ENCODE measurements around the gene HTRA1. TPM values are rescaled to one million over a fixed set of nuclear protein-coding genes. Genes with fewer than 3 reads are reported as not detected.
A peak's percentile ranks its signal among the peaks of the same experiment; 100 is the strongest.

HTRA1 gene
- polyA plus RNA-seq (2013) = 135 and 141 TPM in 2 replicates

DNA sequence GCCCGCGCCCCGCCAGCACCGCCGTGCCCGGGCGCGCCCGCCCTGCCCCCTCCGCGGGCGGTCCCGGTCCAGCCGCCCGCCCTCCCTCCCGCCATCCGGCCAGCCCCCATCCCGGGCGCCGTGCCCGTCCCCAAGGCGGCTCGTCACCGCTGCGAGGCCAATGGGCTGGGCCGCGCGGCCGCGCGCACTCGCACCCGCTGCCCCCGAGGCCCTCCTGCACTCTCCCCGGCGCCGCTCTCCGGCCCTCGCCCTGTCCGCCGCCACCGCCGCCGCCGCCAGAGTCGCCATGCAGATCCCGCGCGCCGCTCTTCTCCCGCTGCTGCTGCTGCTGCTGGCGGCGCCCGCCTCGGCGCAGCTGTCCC, at the start of gene HTRA1:
Gene HTRA1, plus strand, starts transcription at position 187 of the 362 bp plus-strand sequence. Its CDS starts 100 bp downstream, at position 287.
- no CpG with 5 or more reads among the region's 56 CpGs for WGBS (ENCODE audit: extremely low coverage, insufficient coverage, insufficient read length)
- Histone ChIP-seq H2BK12ac (ENCODE audit: low read length) (peak within 1 kb of the TSS; percentile 46), H2BK120ac (ENCODE audit: insufficient read depth, low read length, poor library complexity) (peak within 1 kb of the TSS; percentile 52), H3K9me3 (ENCODE audit: insufficient read depth, low read depth, low read length) (peaks cover 10% of the 10 kb centered on the region), H3K27ac (ENCODE audit: low read depth, low read length) (no peak within 1 kb of the TSS), H2BK5ac (ENCODE audit: low read depth, low read length, poor library complexity) (peak within 1 kb of the TSS; percentile 19), H3K79me2 (ENCODE audit: control insufficient read depth, insufficient read depth, low read length, poor library complexity) (peaks cover 4% of the 10 kb centered on the region), H3K14ac (ENCODE audit: low read length) (peak within 1 kb of the TSS; percentile 80), H3K4me1 (ENCODE audit: control insufficient read depth in 1 of 2, insufficient read depth in 2 of 2, low read length in 2 of 2) (peaks cover 14 to 24% of the 10 kb centered on the region in 2 experiments), H3K4ac (ENCODE audit: low read depth, low read length) (peak within 1 kb of the TSS; percentile 28), H3K36me3 (ENCODE audit: control insufficient read depth in 1 of 2, insufficient read depth in 2 of 2, low read length in 2 of 2) (peaks cover 0 to 6% of the 10 kb centered on the region in 2 experiments), H3K23ac (ENCODE audit: low read length) (no peak within 1 kb of the TSS), H3K79me1 (ENCODE audit: low read length) (peaks cover 10% of the 10 kb centered on the region), H2AK5ac (ENCODE audit: low read length) (no peak within 1 kb of the TSS), H3K4me2 (ENCODE audit: low read length) (peak within 1 kb of the TSS; percentile 67), H3K4me3 (ENCODE audit: low read depth, low read length) (peak within 1 kb of the TSS; percentile 73), H3K9ac (ENCODE audit: low read length) (peak within 1 kb of the TSS; percentile 66), H4K8ac (ENCODE audit: low read depth, low read length) (peak within 1 kb of the TSS; percentile 78), H3K27me3 (ENCODE audit: insufficient read depth, low read length) (peaks cover 37% of the 10 kb centered on the region), H2AFZ (ENCODE audit: insufficient read depth, low read length, poor library complexity) (peak within 1 kb of the TSS; percentile 50), H3K18ac (ENCODE audit: low read length) (peak within 1 kb of the TSS; percentile 23), H4K91ac (ENCODE audit: low read depth, low read length) (peak within 1 kb of the TSS; percentile 84), H4K12ac (ENCODE audit: low read depth, low read length) (peak within 1 kb of the TSS; percentile 44)
- peak; percentile 45 to 68 for DNase-seq

DNA sequence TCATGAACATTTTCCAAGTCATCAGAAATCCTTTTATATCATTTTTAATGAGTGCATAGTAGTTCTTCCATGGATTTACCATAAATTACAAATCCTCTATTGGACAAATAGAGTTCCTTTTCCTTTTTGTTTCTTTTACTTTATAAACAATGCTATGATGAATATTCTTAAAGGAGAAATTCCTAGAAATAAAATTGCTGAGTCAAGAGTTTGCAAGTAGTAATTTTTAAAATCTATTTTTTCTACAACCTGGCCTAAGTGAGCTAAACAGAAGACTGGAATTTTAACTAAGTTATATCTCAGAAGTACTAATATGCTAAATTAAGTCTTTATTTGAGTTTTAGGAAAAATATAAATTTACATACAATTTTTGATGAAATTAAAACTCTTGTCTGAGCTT, 48.0 kb upstream of the HTRA1 start:
- Histone ChIP-seq H3K27ac (ENCODE audit: low read depth, low read length) (no peak overlapping the region), H3K36me3 (ENCODE audit: control insufficient read depth in 1 of 2, insufficient read depth in 2 of 2, low read length in 2 of 2) (peaks cover 0 to 4% of the 10 kb centered on the region in 2 experiments), H4K91ac (ENCODE audit: low read depth, low read length) (no peak overlapping the region), H3K14ac (ENCODE audit: low read length) (no peak overlapping the region), H3K79me1 (ENCODE audit: low read length) (no peaks in the 10 kb centered on the region), H3K9ac (ENCODE audit: low read length) (no peak overlapping the region), H4K8ac (ENCODE audit: low read depth, low read length) (no peak overlapping the region), H3K79me2 (ENCODE audit: control insufficient read depth, insufficient read depth, low read length, poor library complexity) (no peaks in the 10 kb centered on the region), H3K9me3 (ENCODE audit: insufficient read depth, low read depth, low read length) (no peaks in the 10 kb centered on the region), H3K4ac (ENCODE audit: low read depth, low read length) (no peak overlapping the region), H3K4me2 (ENCODE audit: low read length) (no peak overlapping the region), H3K4me1 (ENCODE audit: control insufficient read depth in 1 of 2, insufficient read depth in 2 of 2, low read length in 2 of 2) (no peaks in the 10 kb centered on the region), H3K27me3 (ENCODE audit: insufficient read depth, low read length) (no peaks in the 10 kb centered on the region), H2BK5ac (ENCODE audit: low read depth, low read length, poor library complexity) (no peak overlapping the region), H2AK5ac (ENCODE audit: low read length) (no peak overlapping the region), H3K23ac (ENCODE audit: low read length) (no peak overlapping the region), H3K18ac (ENCODE audit: low read length) (no peak overlapping the region), H2BK120ac (ENCODE audit: insufficient read depth, low read length, poor library complexity) (no peak overlapping the region), H3K4me3 (ENCODE audit: low read depth, low read length) (no peak overlapping the region), H4K12ac (ENCODE audit: low read depth, low read length) (no peak overlapping the region), H2BK12ac (ENCODE audit: low read length) (no peak overlapping the region), H2AFZ (ENCODE audit: insufficient read depth, low read length, poor library complexity) (no peak overlapping the region)
- DNase-seq = no peak

DNA sequence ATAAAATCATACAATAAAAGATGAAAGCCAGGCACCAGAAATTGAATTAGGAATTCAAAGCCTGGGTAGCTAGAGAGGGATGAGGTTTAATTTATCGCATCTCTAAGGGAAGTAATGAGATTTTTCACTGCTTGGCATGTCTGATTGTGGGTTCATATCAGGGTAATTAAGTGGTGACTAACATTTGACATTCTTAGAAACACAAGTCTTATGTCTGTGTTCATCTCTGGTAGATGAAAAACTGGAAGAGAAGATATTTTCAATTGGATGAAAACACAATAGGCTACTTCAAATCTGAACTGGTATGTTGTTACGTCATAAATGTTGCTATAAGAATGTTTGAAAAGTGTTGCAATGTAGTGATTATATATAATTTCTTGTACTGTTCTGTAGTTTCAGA, 43.7 kb upstream of the HTRA1 start:
- no CpG with 5 or more reads among the region's 2 CpGs for WGBS (ENCODE audit: extremely low coverage, insufficient coverage, insufficient read length)

DNA sequence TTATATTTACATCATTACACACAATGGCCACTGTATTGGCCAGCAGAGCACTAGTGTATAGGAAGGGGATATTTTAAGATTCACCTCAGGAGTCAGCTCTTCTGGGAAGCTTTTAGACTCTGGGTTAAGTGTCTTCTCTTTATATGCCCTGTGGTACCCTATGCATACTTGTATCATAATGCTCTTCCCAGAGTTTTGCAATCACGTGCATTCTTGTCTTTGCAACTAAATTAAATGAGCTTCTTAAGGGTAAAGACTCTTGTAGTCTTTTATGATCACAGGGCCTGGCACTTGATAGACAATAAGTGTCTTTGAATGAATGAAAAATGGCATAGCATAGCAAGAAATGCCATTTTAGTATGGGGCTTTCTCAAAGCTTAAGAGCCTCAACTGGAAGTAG, 42.3 kb upstream of the HTRA1 start:
- Histone ChIP-seq H3K4me3 (ENCODE audit: low read depth, low read length) (no peak overlapping the region), H2BK5ac (ENCODE audit: low read depth, low read length, poor library complexity) (no peak overlapping the region), H4K12ac (ENCODE audit: low read depth, low read length) (no peak overlapping the region), H2BK120ac (ENCODE audit: insufficient read depth, low read length, poor library complexity) (no peak overlapping the region), H3K9me3 (ENCODE audit: insufficient read depth, low read depth, low read length) (no peaks in the 10 kb centered on the region), H3K23ac (ENCODE audit: low read length) (no peak overlapping the region), H3K79me2 (ENCODE audit: control insufficient read depth, insufficient read depth, low read length, poor library complexity) (no peaks in the 10 kb centered on the region), H3K79me1 (ENCODE audit: low read length) (no peaks in the 10 kb centered on the region), H3K9ac (ENCODE audit: low read length) (no peak overlapping the region), H4K91ac (ENCODE audit: low read depth, low read length) (no peak overlapping the region), H2AK5ac (ENCODE audit: low read length) (no peak overlapping the region), H3K18ac (ENCODE audit: low read length) (no peak overlapping the region), H2AFZ (ENCODE audit: insufficient read depth, low read length, poor library complexity) (no peak overlapping the region), H2BK12ac (ENCODE audit: low read length) (no peak overlapping the region), H3K36me3 (ENCODE audit: control insufficient read depth in 1 of 2, insufficient read depth in 2 of 2, low read length in 2 of 2) (peaks cover 4 to 5% of the 10 kb centered on the region in 2 experiments), H3K27me3 (ENCODE audit: insufficient read depth, low read length) (no peaks in the 10 kb centered on the region), H4K8ac (ENCODE audit: low read depth, low read length) (no peak overlapping the region), H3K14ac (ENCODE audit: low read length) (no peak overlapping the region), H3K4ac (ENCODE audit: low read depth, low read length) (no peak overlapping the region), H3K4me1 (ENCODE audit: control insufficient read depth in 1 of 2, insufficient read depth in 2 of 2, low read length in 2 of 2) (no peaks in the 10 kb centered on the region), H3K4me2 (ENCODE audit: low read length) (no peak overlapping the region), H3K27ac (ENCODE audit: low read depth, low read length) (no peak overlapping the region)
- WGBS (ENCODE audit: extremely low coverage, insufficient coverage, insufficient read length) = no CpG with 5 or more reads among the region's 1 CpG
- DNase-seq = peak in 1 of 2 donors; percentile 20

More for the DNA sequence above, 43.7 kb upstream of the HTRA1 start:
- H3K27ac ChIP-seq (ENCODE audit: low read depth, low read length) = no peak overlapping the region
- DNase-seq = peak in 1 of 2 donors; percentile 38
- no peak overlapping the region for H2AFZ ChIP-seq (ENCODE audit: insufficient read depth, low read length, poor library complexity)
- no peak overlapping the region for H3K4ac ChIP-seq (ENCODE audit: low read depth, low read length)
- no peak overlapping the region for H3K18ac ChIP-seq (ENCODE audit: low read length)
- no peak overlapping the region for H3K14ac ChIP-seq (ENCODE audit: low read length)
- no peak overlapping the region for H3K4me2 ChIP-seq (ENCODE audit: low read length)
- H2AK5ac ChIP-seq (ENCODE audit: low read length) = no peak overlapping the region
- H3K9me3 ChIP-seq (ENCODE audit: insufficient read depth, low read depth, low read length) = no peaks in the 10 kb centered on the region
- H4K91ac ChIP-seq (ENCODE audit: low read depth, low read length) = no peak overlapping the region
- H2BK120ac ChIP-seq (ENCODE audit: insufficient read depth, low read length, poor library complexity) = no peak overlapping the region
- H3K4me1 ChIP-seq (ENCODE audit: control insufficient read depth in 1 of 2, insufficient read depth in 2 of 2, low read length in 2 of 2) = no peaks in the 10 kb centered on the region
- H3K79me1 ChIP-seq (ENCODE audit: low read length) = no peaks in the 10 kb centered on the region
- H3K27me3 ChIP-seq (ENCODE audit: insufficient read depth, low read length) = no peaks in the 10 kb centered on the region
- H4K8ac ChIP-seq (ENCODE audit: low read depth, low read length) = no peak overlapping the region
- peaks cover 4 to 5% of the 10 kb centered on the region in 2 experiments for H3K36me3 ChIP-seq (ENCODE audit: control insufficient read depth in 1 of 2, insufficient read depth in 2 of 2, low read length in 2 of 2)
- no peaks in the 10 kb centered on the region for H3K79me2 ChIP-seq (ENCODE audit: control insufficient read depth, insufficient read depth, low read length, poor library complexity)
- no peak overlapping the region for H2BK12ac ChIP-seq (ENCODE audit: low read length)
- H3K9ac ChIP-seq (ENCODE audit: low read length) = no peak overlapping the region
- H3K4me3 ChIP-seq (ENCODE audit: low read depth, low read length) = no peak overlapping the region
- no peak overlapping the region for H4K12ac ChIP-seq (ENCODE audit: low read depth, low read length)
- no peak overlapping the region for H2BK5ac ChIP-seq (ENCODE audit: low read depth, low read length, poor library complexity)
- no peak overlapping the region for H3K23ac ChIP-seq (ENCODE audit: low read length)

Measured in trophoblast cell (in vitro differentiated cells and primary cell).